Adrenal gland (tissue), 12 donors: Measurements from ENCODE around the gene TRAK1. TPM values are rescaled to one million over a fixed set of nuclear protein-coding genes. Genes with fewer than 3 reads are reported as not detected.

ENCODE experiments used
- DNase-seq, 7 donors: peaks; one replicate each; pipeline ENCODE4 v3.0.0-alpha.2; 2019 to 2020
- H3K27ac ChIP-seq, 5 donors: fragments of 200-600 bp; sonication (generic) in 4 of 5; 1 replicate in 3 of 5; 2 replicates in 2 of 5; pipeline versions ENCODE4 v1.5.1 to v1.8.0; 2016 to 2020; ENCODE audit warnings: mild to moderate bottlenecking in 1 of 5
- H3K27me3 ChIP-seq: fragments of 200-600 bp; 2 replicates; pipeline ENCODE4 v1.8.0; 2021
- H3K36me3 ChIP-seq, 2 donors: fragments of 200-600 bp; replicated peaks in 1 of 2; 1 replicate in 1 of 2; 2 replicates in 1 of 2; pipeline versions ENCODE4 v1.5.1 to v1.8.0; 2018 to 2022
- H3K4me1 ChIP-seq, 2 donors: fragments of 200-600 bp; replicated peaks in 1 of 2; 1 replicate in 1 of 2; 2 replicates in 1 of 2; pipeline versions ENCODE4 v1.5.1 to v1.8.0; 2018 to 2021
- H3K4me3 ChIP-seq, 4 donors: fragments of 200-600 bp; sonication (generic) in 3 of 4; one replicate each; pipeline ENCODE4 v1.5.1; 2016 to 2018
- H3K9me3 ChIP-seq, 3 donors: fragments of 200-600 bp; sonication (generic) in 1 of 3; replicated peaks in 1 of 3; 1 replicate in 2 of 3; 2 replicates in 1 of 3; pipeline versions ENCODE4 v1.5.1 to v1.8.0; 2016 to 2021
- CTCF ChIP-seq, 6 experiments: fragments of 450-650 bp in 4 of 6; fragments of 200-600 bp in 2 of 6; sonication (generic) in 1 of 6; IDR thresholded peaks; 1 replicate in 5 of 6; 2 replicates in 1 of 6; pipeline versions ENCODE4 v1.5.1 to v1.8.0; 2016 to 2021; ENCODE audit warnings: antibody characterized with exemption in 6 of 6, mild to moderate bottlenecking in 2 of 6, moderate library complexity in 1 of 6
- POLR2A ChIP-seq, 2 donors: fragments of 450-650 bp; IDR thresholded peaks; one replicate each; pipeline ENCODE4 v1.6.1; 2017; ENCODE audit warnings: antibody characterized with exemption in 2 of 2, mild to moderate bottlenecking in 2 of 2, moderate library complexity in 1 of 2
- WGBS, 4 donors: extraction: QIAGEN DNeasy Blood & Tissue Kit in 2 of 4; methylation state at CpG; one replicate each; pipeline versions ENCODE4 v1.1.5 to v1.1.7; 2013 to 2017; 5-methylcytosine and 5-hydroxymethylcytosine counted together
- intact Hi-C, 2 donors: fragments of 100-400 bp; cut with DNase I; formaldehyde crosslinking; loops; one replicate each; pipeline versions ENCODE4 v1.14.1 to v1.15.0; 2022 to 2023
- polyA plus RNA-seq, 3 donors: library from polyadenylated mRNA; stranded (reverse); fragments of 200-250 nt in 2 of 3; fragments of 350-450 nt in 1 of 3; fragmentation: Illumina TruSeq in 1 of 3; extraction: RNeasy Lipid Tissue Mini Kit (QIAGEN cat#74804) in 1 of 3; gene quantifications; one replicate each; pipeline ENCODE4 v1.2.3, GENCODE V29; 2013 to 2014
- total RNA-seq, 9 donors: library from RNA; depleted of rRNA in 4 of 9; stranded (reverse); fragments of >200 nt in 4 of 9; fragments of 120-200 nt in 1 of 9; fragmentation: NEBNext Ultra II Directional in 1 of 9; extraction: Animal tissue kit (Norgen Biotek cat#: 25700) in 1 of 9; gene quantifications; one replicate each; pipeline versions ENCODE4 v1.1.0 to v1.2.4, GENCODE V29; 2013 to 2023
- donor health status: healthy with polysubstance abuse.
- donor health status: Bipolar disorder and iron deficiency.
- donor health status: DM: yes; HTN: yes; CAD: no.
- donor health status: DM: no; HTN: no; CAD: no.
- donor health status: DM: no; HTN: no; CAD: no.
- donor health status: DM: yes; HTN: yes; CAD: no.

TRAK1 gene
- total and polyA plus RNA-seq, 12 donors = 13.1 to 38.1 (median 26.4) TPM

GRCh38 chr3:42106646-42107045 is 15.5 kb downstream of the TRAK1 start:
- Histone ChIP-seq H3K36me3 (no peaks in the 10 kb centered on the region), H3K9me3 (no peaks in the 10 kb centered on the region), H3K4me1 (peaks cover 7 to 16% of the 10 kb centered on the region in 2 donors), H3K27me3 (no peaks in the 10 kb centered on the region), H3K4me3 (no peak overlapping the region), H3K27ac (peak overlapping the region in 1 of 5 donors; percentile 44)
- intact Hi-C loops = no loop called here
- no peak for TF ChIP-seq POLR2A (IDR thresholded peaks at IDR 0.05)
- no peak for TF ChIP-seq CTCF (IDR thresholded peaks at IDR 0.05)
- no peak for DNase-seq

GRCh38 chr3:42110631-42111030 is 19.5 kb downstream of the TRAK1 start:
- peak in 1 of 7 donors; percentile 28 for DNase-seq
- H3K27me3 ChIP-seq = no peaks in the 10 kb centered on the region
- no peaks in the 10 kb centered on the region for H3K4me1 ChIP-seq
- no peaks in the 10 kb centered on the region for H3K9me3 ChIP-seq
- no peak overlapping the region for H3K27ac ChIP-seq
- TF ChIP-seq POLR2A (IDR thresholded peaks at IDR 0.05) (no peak), CTCF (IDR thresholded peaks at IDR 0.05) (no peak)
- H3K4me3 ChIP-seq = no peak overlapping the region
- 88 to 92% (median 89%) methylated on average over 2 to 3 of the region's 3 CpGs for WGBS, 4 donors
- no peaks in the 10 kb centered on the region for H3K36me3 ChIP-seq
- intact Hi-C loops = no loop called here

- Histone ChIP-seq H3K27ac (no peak overlapping the region), H3K4me1 (peaks cover 5 to 20% of the 10 kb centered on the region in 2 donors), H3K36me3 (no peaks in the 10 kb centered on the region), H3K4me3 (no peak overlapping the region), H3K27me3 (no peaks in the 10 kb centered on the region), H3K9me3 (no peaks in the 10 kb centered on the region)
- WGBS, 4 donors = 68 to 89% (median 84%) methylated on average over 4 of the region's 4 CpGs
- DNase-seq = no peak
- TF ChIP-seq POLR2A (IDR thresholded peaks at IDR 0.05) (no peak), CTCF (IDR thresholded peaks at IDR 0.05) (no peak)
- intact Hi-C loops = no loop called here
Measured at GRCh38 chr3:42114130-42114725, 23.1 kb downstream of the TRAK1 start.

- H3K4me3 ChIP-seq = no peak overlapping the region
- intact Hi-C loops = loop anchor here in 1 of 2 donors (5.0 kb wide), 1 partner anchor 77 kb away; no protein-coding TSS in a partner anchor
- H3K36me3 ChIP-seq = no peaks in the 10 kb centered on the region
- 69 to 83% (median 74%) methylated on average over 13 of the region's 13 CpGs for WGBS, 4 donors
- H3K27ac ChIP-seq = no peak overlapping the region
- no peaks in the 10 kb centered on the region for H3K27me3 ChIP-seq
- DNase-seq = no peak
- peaks cover 5 to 23% of the 10 kb centered on the region in 2 donors for H3K4me1 ChIP-seq
- H3K9me3 ChIP-seq = no peaks in the 10 kb centered on the region
- TF ChIP-seq POLR2A (IDR thresholded peaks at IDR 0.05) = no peak
- TF ChIP-seq CTCF (IDR thresholded peaks at IDR 0.05) = no peak
Measured at GRCh38 chr3:42115215-42115614, 24.1 kb downstream of the TRAK1 start.
